A673 (cell line): Measurements from ENCODE around the gene ERVW-1.

Experiments
- EZH2 ChIP-seq: fragments of 200-600 bp; sonication (generic); IDR thresholded peaks from 2 replicates; pipeline ENCODE4 v1.6.1; 2017; ENCODE audit warnings: borderline replicate concordance, low read depth, mild to moderate bottlenecking, mixed read lengths, antibody characterized with exemption, low read length; ENCODE audit not compliant: poor library complexity, severe bottlenecking
- TF ChIP-seq, protein P1 (sequence below): fragments of 300-800, 200-600 bp; sonication (generic); conservative IDR thresholded peaks from 2 replicates; pipeline ENCODE4 v1.5.1; 2017; ENCODE audit warnings: low read depth, mild to moderate bottlenecking, antibody characterized with exemption, low read length, moderate library complexity, mixed read lengths

- TF ChIP-seq, protein P1, sequence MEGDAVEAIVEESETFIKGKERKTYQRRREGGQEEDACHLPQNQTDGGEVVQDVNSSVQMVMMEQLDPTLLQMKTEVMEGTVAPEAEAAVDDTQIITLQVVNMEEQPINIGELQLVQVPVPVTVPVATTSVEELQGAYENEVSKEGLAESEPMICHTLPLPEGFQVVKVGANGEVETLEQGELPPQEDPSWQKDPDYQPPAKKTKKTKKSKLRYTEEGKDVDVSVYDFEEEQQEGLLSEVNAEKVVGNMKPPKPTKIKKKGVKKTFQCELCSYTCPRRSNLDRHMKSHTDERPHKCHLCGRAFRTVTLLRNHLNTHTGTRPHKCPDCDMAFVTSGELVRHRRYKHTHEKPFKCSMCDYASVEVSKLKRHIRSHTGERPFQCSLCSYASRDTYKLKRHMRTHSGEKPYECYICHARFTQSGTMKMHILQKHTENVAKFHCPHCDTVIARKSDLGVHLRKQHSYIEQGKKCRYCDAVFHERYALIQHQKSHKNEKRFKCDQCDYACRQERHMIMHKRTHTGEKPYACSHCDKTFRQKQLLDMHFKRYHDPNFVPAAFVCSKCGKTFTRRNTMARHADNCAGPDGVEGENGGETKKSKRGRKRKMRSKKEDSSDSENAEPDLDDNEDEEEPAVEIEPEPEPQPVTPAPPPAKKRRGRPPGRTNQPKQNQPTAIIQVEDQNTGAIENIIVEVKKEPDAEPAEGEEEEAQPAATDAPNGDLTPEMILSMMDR, result no peak
- no peak for TF ChIP-seq EZH2
Observed at GRCh38 chr7:92435542-92435941, 42.2 kb downstream of the ERVW-1 start.
